Endothelial cell (in vitro differentiated cells): ENCODE results near the gene SAMD5. TPM values are rescaled to one million over a fixed set of nuclear protein-coding genes. Genes with fewer than 3 reads are reported as not detected.

Experiments
- DNase-seq: peaks from one replicate; pipeline ENCODE4 v3.0.0; 2021; ENCODE audit warnings: low spot score
- H3K27ac Mint-ChIP-seq: one replicate; pipeline ENCODE4 v1.8.0; 2021; ENCODE audit warnings: mixed read lengths, inconsistent platforms; ENCODE audit not compliant: unreplicated experiment
- H3K27me3 Mint-ChIP-seq: one replicate; pipeline ENCODE4 v1.8.0; 2021; ENCODE audit warnings: mild to moderate bottlenecking, moderate library complexity, mixed read lengths, inconsistent platforms; ENCODE audit not compliant: unreplicated experiment
- H3K36me3 Mint-ChIP-seq: one replicate; pipeline ENCODE4 v1.8.0; 2021; ENCODE audit warnings: mild to moderate bottlenecking, low read depth, mixed read lengths, inconsistent platforms; ENCODE audit not compliant: unreplicated experiment
- H3K4me1 Mint-ChIP-seq: one replicate; pipeline ENCODE4 v1.8.0; 2021; ENCODE audit warnings: mild to moderate bottlenecking, mixed read lengths, inconsistent platforms; ENCODE audit not compliant: unreplicated experiment
- H3K4me3 Mint-ChIP-seq: one replicate; pipeline ENCODE4 v1.8.0; 2021; ENCODE audit warnings: mild to moderate bottlenecking, mixed read lengths, inconsistent platforms; ENCODE audit not compliant: unreplicated experiment
- H3K9me3 Mint-ChIP-seq: one replicate; pipeline ENCODE4 v1.8.0; 2021; ENCODE audit warnings: mixed read lengths, inconsistent platforms; ENCODE audit not compliant: unreplicated experiment
- total RNA-seq: library from RNA; stranded (reverse); fragmentation: NEBNext Ultra II Directional; extraction: Animal tissue kit (Norgen Biotek cat#: 25700); gene quantifications from one replicate; pipeline ENCODE4 v1.2.1, GENCODE V29; 2021; ENCODE audit not compliant: unreplicated experiment
- TF ChIP-seq, protein P1 (sequence below): fragments of 200-600 bp; sonication (generic); IDR thresholded peaks from one replicate; pipeline ENCODE4 v1.5.0; 2021; ENCODE audit warnings: antibody characterized with exemption; ENCODE audit not compliant: unreplicated experiment

Gene SAMD5
- total RNA-seq, 1 donor from 2014 or later, result 4.7 TPM

DNA sequence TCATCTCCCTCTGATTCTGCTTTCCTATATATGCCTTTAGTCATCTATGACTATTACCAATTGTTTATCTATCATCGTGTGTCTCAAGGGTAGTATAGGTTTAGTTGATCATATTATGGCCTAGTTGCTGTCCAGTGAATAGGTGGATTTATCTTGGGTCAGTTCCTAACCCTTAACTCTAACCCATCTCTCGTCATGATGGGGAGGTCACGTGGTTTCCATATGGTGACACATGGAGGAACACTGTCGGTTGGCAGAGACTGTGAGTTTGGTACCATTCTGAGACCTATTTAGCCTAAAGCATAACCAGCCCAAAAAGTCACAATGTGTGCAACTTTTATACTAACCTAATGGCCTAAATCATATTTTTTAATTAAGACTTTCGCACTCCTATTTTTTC is 103.5 kb downstream of the SAMD5 start:
- Mint-ChIP-seq H3K4me3 (no peak overlapping the region), H3K27me3 (peaks cover 2% of the 10 kb centered on the region), H3K36me3 (no peaks in the 10 kb centered on the region), H3K9me3 (no peaks in the 10 kb centered on the region), H3K4me1 (no peaks in the 10 kb centered on the region), H3K27ac (no peak overlapping the region)
- TF ChIP-seq, protein P1, sequence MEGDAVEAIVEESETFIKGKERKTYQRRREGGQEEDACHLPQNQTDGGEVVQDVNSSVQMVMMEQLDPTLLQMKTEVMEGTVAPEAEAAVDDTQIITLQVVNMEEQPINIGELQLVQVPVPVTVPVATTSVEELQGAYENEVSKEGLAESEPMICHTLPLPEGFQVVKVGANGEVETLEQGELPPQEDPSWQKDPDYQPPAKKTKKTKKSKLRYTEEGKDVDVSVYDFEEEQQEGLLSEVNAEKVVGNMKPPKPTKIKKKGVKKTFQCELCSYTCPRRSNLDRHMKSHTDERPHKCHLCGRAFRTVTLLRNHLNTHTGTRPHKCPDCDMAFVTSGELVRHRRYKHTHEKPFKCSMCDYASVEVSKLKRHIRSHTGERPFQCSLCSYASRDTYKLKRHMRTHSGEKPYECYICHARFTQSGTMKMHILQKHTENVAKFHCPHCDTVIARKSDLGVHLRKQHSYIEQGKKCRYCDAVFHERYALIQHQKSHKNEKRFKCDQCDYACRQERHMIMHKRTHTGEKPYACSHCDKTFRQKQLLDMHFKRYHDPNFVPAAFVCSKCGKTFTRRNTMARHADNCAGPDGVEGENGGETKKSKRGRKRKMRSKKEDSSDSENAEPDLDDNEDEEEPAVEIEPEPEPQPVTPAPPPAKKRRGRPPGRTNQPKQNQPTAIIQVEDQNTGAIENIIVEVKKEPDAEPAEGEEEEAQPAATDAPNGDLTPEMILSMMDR, result no peak
- no peak for DNase-seq

DNA sequence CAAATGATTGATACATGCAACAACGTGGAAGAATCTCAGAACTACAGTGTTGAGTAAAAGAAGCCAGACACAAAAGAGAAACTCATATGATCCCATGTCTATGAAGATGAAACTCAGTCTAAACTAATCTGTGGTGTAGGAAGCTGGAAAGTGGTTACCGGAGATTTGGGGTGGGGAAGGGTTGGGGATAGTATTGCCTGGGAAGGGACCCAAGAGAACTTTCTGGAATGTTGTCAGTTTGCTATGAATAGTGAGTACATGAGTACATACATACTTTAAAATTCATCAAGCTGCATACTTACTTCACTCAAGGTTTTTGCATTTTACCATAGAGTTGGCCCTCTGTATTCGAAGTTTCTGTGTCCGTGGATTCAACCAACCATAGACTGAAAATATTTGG is 106.0 kb downstream of the SAMD5 start:
- TF ChIP-seq, protein P1, result no peak
- no peak overlapping the region for H3K27ac Mint-ChIP-seq
- H3K4me1 Mint-ChIP-seq, result no peaks in the 10 kb centered on the region
- peaks cover 2% of the 10 kb centered on the region for H3K27me3 Mint-ChIP-seq
- no peak for DNase-seq
- H3K4me3 Mint-ChIP-seq, result no peak overlapping the region
- no peaks in the 10 kb centered on the region for H3K36me3 Mint-ChIP-seq
- no peaks in the 10 kb centered on the region for H3K9me3 Mint-ChIP-seq

DNA sequence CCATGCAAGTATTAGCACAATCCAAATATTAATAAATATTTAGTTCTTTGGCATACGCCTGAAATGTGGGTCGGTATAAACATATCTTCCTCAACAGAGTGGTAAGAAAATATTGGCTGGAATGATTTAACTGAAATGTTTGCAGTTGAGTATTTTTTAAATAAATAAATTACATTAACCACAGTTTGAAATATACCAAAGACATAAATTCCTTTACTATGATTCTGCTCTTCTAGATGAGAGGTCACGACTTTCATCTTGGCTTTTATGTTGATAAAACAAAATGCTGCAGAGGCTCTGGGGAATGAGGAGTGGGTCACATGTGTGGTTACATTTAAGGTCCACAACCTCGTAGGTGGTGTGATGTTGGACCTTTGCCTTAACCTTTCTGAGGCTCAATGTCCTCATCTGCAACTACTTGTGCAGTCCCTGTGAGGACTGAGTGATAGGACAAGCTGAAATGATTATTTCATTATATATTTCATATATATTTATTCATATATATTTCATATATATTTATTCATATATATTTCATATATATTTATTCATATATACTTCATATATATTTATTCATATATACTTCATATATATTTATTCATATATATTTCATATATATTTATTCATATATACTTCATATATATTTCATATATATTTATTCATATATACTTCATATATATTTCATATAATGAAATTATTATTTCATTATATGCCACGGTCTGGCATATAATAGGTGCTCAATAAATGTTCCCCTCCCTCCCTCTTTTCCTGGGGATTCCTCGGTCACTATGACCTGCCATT is 107.4 kb downstream of the SAMD5 start:
- H3K4me1 Mint-ChIP-seq, result no peaks in the 10 kb centered on the region
- TF ChIP-seq, protein P1, result no peak
- DNase-seq, result no peak

DNA sequence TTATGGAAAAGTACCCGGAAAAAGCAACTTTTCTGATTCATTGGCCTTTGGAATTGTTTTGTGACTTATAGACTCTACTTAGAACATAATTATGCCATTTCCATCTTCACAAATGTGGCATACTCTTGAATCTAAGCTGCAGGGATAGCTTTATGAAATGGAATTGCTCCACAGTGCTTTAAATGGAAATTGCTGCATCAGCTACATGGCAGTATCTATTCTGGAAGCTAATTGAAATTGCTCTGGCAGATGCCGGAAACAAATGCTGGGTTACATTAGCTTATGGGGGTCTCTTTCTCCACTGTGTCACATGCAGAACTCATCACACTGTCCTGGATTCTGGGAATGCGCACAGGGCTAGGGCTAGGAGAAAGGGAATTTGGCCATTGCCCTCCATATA is 108.9 kb downstream of the SAMD5 start:
- H3K4me3 Mint-ChIP-seq, result no peak overlapping the region
- H3K4me1 Mint-ChIP-seq, result no peaks in the 10 kb centered on the region
- no peak for DNase-seq
- H3K36me3 Mint-ChIP-seq, result no peaks in the 10 kb centered on the region
- TF ChIP-seq, protein P1, result no peak
- H3K9me3 Mint-ChIP-seq, result no peaks in the 10 kb centered on the region
- H3K27ac Mint-ChIP-seq, result no peak overlapping the region
- no peaks in the 10 kb centered on the region for H3K27me3 Mint-ChIP-seq

More for the DNA sequence above, 107.4 kb downstream of the SAMD5 start:
- Mint-ChIP-seq H3K9me3 (no peaks in the 10 kb centered on the region), H3K36me3 (no peaks in the 10 kb centered on the region), H3K27me3 (peaks cover 2% of the 10 kb centered on the region), H3K27ac (no peak overlapping the region), H3K4me3 (no peak overlapping the region)

DNA sequence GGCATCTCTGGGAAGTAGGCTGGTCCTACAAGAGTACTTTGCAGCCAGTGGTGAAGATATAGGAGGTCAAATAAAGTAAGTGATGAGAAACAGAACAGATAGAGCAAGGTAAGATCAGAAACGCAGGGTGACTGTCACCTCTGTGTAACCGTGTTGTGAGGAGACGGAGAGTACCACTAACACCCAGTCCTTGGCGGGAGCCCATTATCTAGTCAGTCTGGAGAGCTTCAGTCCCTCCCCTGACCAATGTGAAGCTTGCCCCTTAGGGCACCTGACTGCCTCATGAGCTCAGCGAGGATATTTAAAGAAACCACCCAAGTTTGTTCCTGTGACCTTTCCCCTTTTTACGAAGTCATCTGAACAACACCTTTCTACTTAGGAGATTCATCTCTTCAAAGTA is 110.0 kb downstream of the SAMD5 start:
- TF ChIP-seq, protein P1, result no peak
- H3K36me3 Mint-ChIP-seq, result no peaks in the 10 kb centered on the region
- H3K27ac Mint-ChIP-seq, result no peak overlapping the region
- DNase-seq, result no peak
- H3K4me1 Mint-ChIP-seq, result no peaks in the 10 kb centered on the region
- no peaks in the 10 kb centered on the region for H3K27me3 Mint-ChIP-seq
- H3K9me3 Mint-ChIP-seq, result no peaks in the 10 kb centered on the region
- H3K4me3 Mint-ChIP-seq, result no peak overlapping the region
